Parathyroid adenoma (tissue), 2 donors: ENCODE data around the gene NOTCH3.

Experiments used
- H2AFZ ChIP-seq: fragments of 300-600 bp; sonication (generic); one replicate; pipeline ENCODE4 v1.7.0; 2017; ENCODE audit warnings: antibody characterized with exemption, mild to moderate bottlenecking
- H3K27ac ChIP-seq: fragments of 300-600 bp; sonication (generic); one replicate; pipeline ENCODE4 v1.7.0; 2017
- H3K27me3 ChIP-seq: fragments of 300-600 bp; sonication (generic); one replicate; pipeline ENCODE4 v1.7.0; 2017; ENCODE audit warnings: low read length; ENCODE audit not compliant: control insufficient read depth, insufficient read depth
- H3K36me3 ChIP-seq: fragments of 300-600 bp; sonication (generic); one replicate; pipeline ENCODE4 v1.7.0; 2017; ENCODE audit warnings: low read length; ENCODE audit not compliant: control insufficient read depth, insufficient read depth
- H3K4me1 ChIP-seq: fragments of 300-600 bp; sonication (generic); one replicate; pipeline ENCODE4 v1.7.0; 2017; ENCODE audit warnings: control low read depth
- H3K4me2 ChIP-seq: fragments of 300-600 bp; sonication (generic); one replicate; pipeline ENCODE4 v1.7.0; 2017; ENCODE audit warnings: low read length
- H3K4me3 ChIP-seq: fragments of 300-600 bp; sonication (generic); one replicate; pipeline ENCODE4 v1.7.0; 2017; ENCODE audit warnings: low read depth, low read length
- H3K79me2 ChIP-seq: fragments of 300-600 bp; sonication (generic); one replicate; pipeline ENCODE4 v1.7.0; 2017; ENCODE audit warnings: control low read depth
- H3K9ac ChIP-seq: fragments of 300-600 bp; sonication (generic); one replicate; pipeline ENCODE4 v1.7.0; 2017; ENCODE audit warnings: mild to moderate bottlenecking
- H3K9me3 ChIP-seq: fragments of 300-600 bp; sonication (generic); one replicate; pipeline ENCODE4 v1.7.0; 2017; ENCODE audit warnings: low read length; ENCODE audit not compliant: control insufficient read depth
- CTCF ChIP-seq: fragments of 300-600 bp; sonication (generic); IDR thresholded peaks from one replicate; pipeline ENCODE4 v1.7.0; 2017; ENCODE audit warnings: antibody characterized with exemption, mild to moderate bottlenecking
- donor health status: primary hyperparathyroidism.

NOTCH3 gene

GRCh38 chr19:15144046-15144646, 56.6 kb downstream of the NOTCH3 start:
- Histone ChIP-seq H2AFZ (no peak overlapping the region), H3K4me1 (no peaks in the 10 kb centered on the region), H3K4me3 (no peak overlapping the region), H3K9me3 (no peaks in the 10 kb centered on the region), H3K79me2 (no peaks in the 10 kb centered on the region), H3K4me2 (no peak overlapping the region), H3K36me3 (no peaks in the 10 kb centered on the region), H3K27ac (no peak overlapping the region), H3K9ac (no peak overlapping the region), H3K27me3 (no peaks in the 10 kb centered on the region)
- no peak for TF ChIP-seq CTCF

- no peaks in the 10 kb centered on the region for H3K9me3 ChIP-seq
- H3K27me3 ChIP-seq = no peaks in the 10 kb centered on the region
- no peak overlapping the region for H2AFZ ChIP-seq
- no peaks in the 10 kb centered on the region for H3K36me3 ChIP-seq
- TF ChIP-seq CTCF = no peak
- H3K4me1 ChIP-seq = no peaks in the 10 kb centered on the region
- no peak overlapping the region for H3K4me3 ChIP-seq
- no peak overlapping the region for H3K27ac ChIP-seq
- H3K79me2 ChIP-seq = no peaks in the 10 kb centered on the region
- H3K4me2 ChIP-seq = no peak overlapping the region
- no peak overlapping the region for H3K9ac ChIP-seq
Measured at GRCh38 chr19:15142313-15142712, 58.5 kb downstream of the NOTCH3 start.

- no peak for TF ChIP-seq CTCF
- H3K9me3 ChIP-seq = no peaks in the 10 kb centered on the region
- H3K4me3 ChIP-seq = no peak overlapping the region
- H3K27ac ChIP-seq = no peak overlapping the region
- peaks cover 5% of the 10 kb centered on the region for H3K4me1 ChIP-seq
- H3K36me3 ChIP-seq = no peaks in the 10 kb centered on the region
- H3K9ac ChIP-seq = no peak overlapping the region
- H2AFZ ChIP-seq = no peak overlapping the region
- H3K79me2 ChIP-seq = no peaks in the 10 kb centered on the region
- no peaks in the 10 kb centered on the region for H3K27me3 ChIP-seq
- H3K4me2 ChIP-seq = no peak overlapping the region
Measured at GRCh38 chr19:15141143-15141542, 59.7 kb downstream of the NOTCH3 start.

- Histone ChIP-seq H3K79me2 (no peaks in the 10 kb centered on the region), H3K9me3 (no peaks in the 10 kb centered on the region), H3K36me3 (no peaks in the 10 kb centered on the region), H2AFZ (no peak overlapping the region), H3K4me1 (peaks cover 5% of the 10 kb centered on the region), H3K27me3 (no peaks in the 10 kb centered on the region), H3K4me3 (no peak overlapping the region), H3K27ac (no peak overlapping the region), H3K4me2 (no peak overlapping the region), H3K9ac (no peak overlapping the region)
- no peak for TF ChIP-seq CTCF
Measured at GRCh38 chr19:15138427-15138826, 62.4 kb downstream of the NOTCH3 start.

GRCh38 chr19:15137777-15138176, 63.0 kb downstream of the NOTCH3 start:
- Histone ChIP-seq H3K27me3 (no peaks in the 10 kb centered on the region), H3K9ac (no peak overlapping the region), H3K36me3 (no peaks in the 10 kb centered on the region), H3K4me2 (no peak overlapping the region), H3K4me1 (peaks cover 5% of the 10 kb centered on the region), H3K9me3 (no peaks in the 10 kb centered on the region), H3K27ac (no peak overlapping the region), H3K79me2 (no peaks in the 10 kb centered on the region), H3K4me3 (no peak overlapping the region), H2AFZ (no peak overlapping the region)
- no peak for TF ChIP-seq CTCF
